Activated CD8-positive, alpha-beta memory T cell treated with anti-CD3 and anti-CD28 coated beads, Interleukin-2, amount 50 U/mL, for 1 hour (primary cell): ENCODE data around the gene ADCY2.
"Not testable (repeated sequence)": the region's sequence is repeated elsewhere in the genome, so short reads cannot be mapped to it uniquely, and the experiment has no call there.

Experiments
- DNase-seq: peaks from one replicate; pipeline ENCODE4 v3.0.0-alpha.2; 2020; ENCODE audit errors: extremely low read depth

ADCY2 gene

DNA sequence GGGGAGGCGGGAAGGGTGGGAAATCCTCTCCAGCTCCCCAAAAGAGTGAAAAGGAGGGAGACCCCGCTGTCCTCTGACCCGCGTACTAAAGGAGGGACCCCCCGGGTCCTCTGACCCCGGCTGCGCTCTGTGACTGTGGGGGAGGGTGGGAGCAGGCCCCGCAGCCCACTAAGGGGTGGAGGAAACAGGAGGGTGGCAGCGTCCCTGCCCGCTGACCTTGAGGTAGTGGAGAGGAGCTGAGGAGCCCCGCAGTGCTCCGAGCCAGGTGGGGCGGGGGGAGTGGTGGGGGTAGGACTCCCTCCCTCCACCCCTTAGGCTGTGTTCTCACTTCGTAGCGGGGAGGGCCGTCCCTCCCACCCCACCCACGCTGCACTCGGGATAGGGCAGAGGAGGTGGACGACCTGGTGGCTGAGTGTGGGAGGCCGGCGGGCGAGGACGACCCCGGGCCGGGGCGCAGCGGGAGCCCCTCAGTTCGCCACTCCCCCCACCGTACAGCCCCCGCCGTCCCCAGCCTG lies 449 bp upstream of the ADCY2 start:
- no peak for DNase-seq

DNA sequence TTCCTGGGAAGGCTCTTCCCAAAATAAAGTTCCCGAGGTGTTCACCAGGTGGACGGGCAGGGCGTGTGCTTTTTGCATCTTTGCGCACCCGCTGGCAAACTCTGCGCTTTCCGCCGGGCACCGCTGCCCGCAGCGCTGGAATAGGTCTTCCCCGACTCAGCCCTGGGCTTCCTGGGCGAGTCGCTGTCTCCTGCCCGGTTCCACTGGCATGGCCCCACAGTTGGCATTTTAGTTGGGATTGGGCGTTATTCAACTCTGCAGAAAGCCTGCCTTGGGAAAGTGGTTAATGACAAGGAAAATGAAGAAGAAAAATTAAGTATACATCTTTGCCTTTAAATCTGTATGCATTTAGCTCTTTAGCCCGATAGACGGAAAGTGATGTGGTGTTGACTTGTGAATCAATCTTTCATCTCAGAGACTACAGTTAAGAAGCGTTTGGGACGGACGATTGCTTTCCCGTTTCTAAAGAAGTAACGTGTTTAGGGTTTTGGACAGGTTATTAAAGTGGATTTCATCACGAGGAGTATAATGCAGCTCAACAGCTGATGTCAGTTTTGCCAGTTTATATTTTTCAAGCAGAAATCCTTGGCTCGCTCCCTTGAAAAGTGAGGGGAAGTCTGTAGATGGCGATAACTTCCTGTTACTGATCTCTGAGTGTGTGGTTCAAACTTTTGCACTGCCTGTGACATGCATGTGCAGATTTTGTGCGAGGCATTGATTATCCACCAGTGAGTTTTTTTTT lies 946 bp downstream of the ADCY2 start:
- no peak for DNase-seq

- DNase-seq, result no peak
Observed at GRCh38 chr5:7397937-7398336, 2.0 kb downstream of the ADCY2 start.

GRCh38 chr5:7398596-7399280 lies 2.8 kb downstream of the ADCY2 start:
- DNase-seq, result no peak

GRCh38 chr5:7405277-7405676 lies 9.3 kb downstream of the ADCY2 start:
- no peak for DNase-seq

GRCh38 chr5:7410936-7411511 lies 15.1 kb downstream of the ADCY2 start:
- DNase-seq, result no peak

- DNase-seq, result no peak
Observed at GRCh38 chr5:7412409-7412808, 16.5 kb downstream of the ADCY2 start.

- no peak for DNase-seq
Observed at GRCh38 chr5:7415123-7415522, 19.2 kb downstream of the ADCY2 start.

- DNase-seq, result no peak
Observed at GRCh38 chr5:7415587-7416535, 19.9 kb downstream of the ADCY2 start.

DNA sequence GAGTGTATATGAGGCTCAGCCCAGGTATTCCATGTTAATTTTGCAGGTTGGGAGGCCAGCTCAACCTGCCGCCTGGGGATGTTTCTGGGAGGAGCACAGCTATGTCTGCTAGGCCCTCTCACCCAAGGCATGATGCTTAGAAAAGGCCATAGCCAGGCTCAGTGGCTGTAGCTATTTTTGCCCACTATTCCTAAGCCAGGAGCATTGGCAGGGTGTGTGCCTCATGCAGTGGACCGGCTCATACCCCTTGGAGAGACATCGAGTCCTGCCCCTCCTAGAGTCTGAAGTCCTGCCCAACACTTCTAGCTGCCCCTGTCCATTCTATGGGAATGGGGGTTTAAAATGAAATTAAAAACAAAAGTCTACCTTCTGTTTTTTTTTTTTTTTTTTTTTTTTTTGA lies 22.3 kb downstream of the ADCY2 start:
- no peak for DNase-seq

DNA sequence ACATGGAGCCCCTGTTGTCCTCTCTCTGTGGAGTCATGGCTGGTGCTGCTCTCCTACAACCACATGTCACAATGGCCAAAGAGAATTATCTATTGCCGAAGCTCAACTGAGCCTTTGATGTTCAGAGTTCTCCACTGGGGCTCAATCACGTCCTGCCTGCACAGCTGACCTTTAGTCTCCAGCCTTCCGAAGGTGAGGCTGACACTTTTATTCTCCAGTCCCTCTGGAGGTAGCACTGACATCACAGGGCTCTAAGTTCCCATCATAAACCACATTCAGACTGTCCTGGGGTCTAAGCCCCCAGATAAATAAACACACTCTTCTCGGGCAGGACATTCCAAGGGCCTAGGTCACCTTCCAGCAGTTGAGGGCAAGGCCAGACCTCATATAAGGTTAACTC lies 23.4 kb downstream of the ADCY2 start:
- no peak for DNase-seq

GRCh38 chr5:7419846-7420245 lies 23.9 kb downstream of the ADCY2 start:
- no peak for DNase-seq

- no peak for DNase-seq
Observed at GRCh38 chr5:7420510-7421280, 24.8 kb downstream of the ADCY2 start.

GRCh38 chr5:7422316-7423106 lies 26.6 kb downstream of the ADCY2 start:
- no peak for DNase-seq

GRCh38 chr5:7423231-7423630 lies 27.3 kb downstream of the ADCY2 start:
- not testable (repeated sequence) for DNase-seq

GRCh38 chr5:7425830-7426229 lies 29.9 kb downstream of the ADCY2 start:
- no peak for DNase-seq

DNA sequence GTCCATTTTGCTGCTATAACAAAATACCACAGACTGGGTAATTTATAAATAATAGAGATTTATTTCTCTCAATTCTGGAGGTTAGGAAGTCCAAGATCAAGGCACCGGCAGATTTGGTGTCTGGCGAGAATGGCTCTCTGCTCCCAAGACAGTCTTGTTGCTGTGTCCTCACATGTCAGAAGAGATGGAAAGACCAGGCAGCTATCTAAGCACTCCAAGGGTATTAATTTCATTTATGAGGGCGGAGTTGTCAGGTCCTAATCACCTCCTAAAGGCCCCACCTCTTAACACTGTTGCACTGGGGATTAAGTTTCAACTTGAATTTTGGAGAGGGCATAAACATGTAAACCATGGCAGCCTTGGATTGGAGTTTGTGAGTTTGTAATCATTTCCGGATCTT lies 30.3 kb downstream of the ADCY2 start:
- DNase-seq, result no peak

GRCh38 chr5:7434914-7435313 lies 39.0 kb downstream of the ADCY2 start:
- DNase-seq, result no peak

GRCh38 chr5:7435503-7435902 lies 39.6 kb downstream of the ADCY2 start:
- DNase-seq, result no peak

DNA sequence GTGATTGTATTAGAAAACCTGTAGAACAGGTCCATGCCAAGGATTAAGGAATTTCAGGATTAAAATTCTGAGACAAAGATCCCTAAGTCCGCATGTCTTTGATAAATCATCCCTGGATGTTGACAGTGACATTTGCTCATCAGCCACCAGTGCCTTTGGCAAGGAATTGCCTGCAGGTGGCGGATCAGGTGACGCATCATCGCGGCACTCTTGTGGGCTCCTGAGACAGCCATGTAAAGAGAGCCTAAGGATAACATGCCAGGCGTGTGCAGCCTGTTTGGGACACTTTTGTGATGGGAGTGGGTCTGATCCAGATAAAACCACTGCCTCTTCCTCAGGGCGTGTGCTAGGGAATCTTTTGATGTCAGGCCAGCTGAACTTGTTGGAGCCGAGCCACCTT lies 40.6 kb downstream of the ADCY2 start:
- no peak for DNase-seq
